ENCODE results near the gene EFCAB12.

GRCh38 chr3:129476586-129476985 is 48.1 kb upstream of the EFCAB12 start:
- TF ChIP-seq JUND (IDR thresholded peaks at IDR 0.05; ENCODE audit: low read depth, low read length), result no peak
- TF ChIP-seq HDAC6 (IDR thresholded peaks at IDR 0.05; ENCODE audit: unreplicated experiment), result no peak
- TF ChIP-seq EZH2 (IDR thresholded peaks at IDR 0.05; ENCODE audit: borderline replicate concordance, control insufficient read depth, low read depth, low read length), result no peak
- no peak for TF ChIP-seq KAT2A (conservative IDR thresholded peaks at IDR 0.05; ENCODE audit: control insufficient read depth, low read depth, low read length)
- TF ChIP-seq BMI1 (IDR thresholded peaks at IDR 0.05; ENCODE audit: borderline replicate concordance), result no peak
- TF ChIP-seq CREB1 (IDR thresholded peaks at IDR 0.05; ENCODE audit: low read depth), result no peak
- TF ChIP-seq, protein P1, sequence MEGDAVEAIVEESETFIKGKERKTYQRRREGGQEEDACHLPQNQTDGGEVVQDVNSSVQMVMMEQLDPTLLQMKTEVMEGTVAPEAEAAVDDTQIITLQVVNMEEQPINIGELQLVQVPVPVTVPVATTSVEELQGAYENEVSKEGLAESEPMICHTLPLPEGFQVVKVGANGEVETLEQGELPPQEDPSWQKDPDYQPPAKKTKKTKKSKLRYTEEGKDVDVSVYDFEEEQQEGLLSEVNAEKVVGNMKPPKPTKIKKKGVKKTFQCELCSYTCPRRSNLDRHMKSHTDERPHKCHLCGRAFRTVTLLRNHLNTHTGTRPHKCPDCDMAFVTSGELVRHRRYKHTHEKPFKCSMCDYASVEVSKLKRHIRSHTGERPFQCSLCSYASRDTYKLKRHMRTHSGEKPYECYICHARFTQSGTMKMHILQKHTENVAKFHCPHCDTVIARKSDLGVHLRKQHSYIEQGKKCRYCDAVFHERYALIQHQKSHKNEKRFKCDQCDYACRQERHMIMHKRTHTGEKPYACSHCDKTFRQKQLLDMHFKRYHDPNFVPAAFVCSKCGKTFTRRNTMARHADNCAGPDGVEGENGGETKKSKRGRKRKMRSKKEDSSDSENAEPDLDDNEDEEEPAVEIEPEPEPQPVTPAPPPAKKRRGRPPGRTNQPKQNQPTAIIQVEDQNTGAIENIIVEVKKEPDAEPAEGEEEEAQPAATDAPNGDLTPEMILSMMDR (IDR thresholded peaks at IDR 0.05 in 2 of 3, conservative IDR thresholded peaks at IDR 0.05 in 1 of 3; ENCODE audit: control insufficient read depth in 2 of 3, extremely low read depth in 1 of 3, insufficient read depth in 1 of 3, low read depth in 3 of 3, low read length in 3 of 3), result no peak
- TF ChIP-seq, protein P2, sequence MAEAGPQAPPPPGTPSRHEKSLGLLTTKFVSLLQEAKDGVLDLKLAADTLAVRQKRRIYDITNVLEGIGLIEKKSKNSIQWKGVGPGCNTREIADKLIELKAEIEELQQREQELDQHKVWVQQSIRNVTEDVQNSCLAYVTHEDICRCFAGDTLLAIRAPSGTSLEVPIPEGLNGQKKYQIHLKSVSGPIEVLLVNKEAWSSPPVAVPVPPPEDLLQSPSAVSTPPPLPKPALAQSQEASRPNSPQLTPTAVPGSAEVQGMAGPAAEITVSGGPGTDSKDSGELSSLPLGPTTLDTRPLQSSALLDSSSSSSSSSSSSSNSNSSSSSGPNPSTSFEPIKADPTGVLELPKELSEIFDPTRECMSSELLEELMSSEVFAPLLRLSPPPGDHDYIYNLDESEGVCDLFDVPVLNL (IDR thresholded peaks at IDR 0.05; ENCODE audit: low read depth, low read length), result no peak
- no peak for TF ChIP-seq POLR2AphosphoS5 (IDR thresholded peaks at IDR 0.05; ENCODE audit: low read length)
- no peak for TF ChIP-seq CEBPB (IDR thresholded peaks at IDR 0.05; ENCODE audit: borderline replicate concordance in 1 of 2, low read depth in 2 of 2, low read length in 2 of 2)
- TF ChIP-seq TCF7 (IDR thresholded peaks at IDR 0.05; ENCODE audit: borderline replicate concordance), result no peak
- no peak for TF ChIP-seq HDAC2 (IDR thresholded peaks at IDR 0.05)

Data from GM12878 (cell line).